Trophoblast cell (in vitro differentiated cells and primary cell): Measurements from ENCODE around the gene FAAP24.
"Not testable (repeated sequence)": the region's sequence is repeated elsewhere in the genome, so short reads cannot be mapped to it uniquely, and the experiment has no call there.

ENCODE experiments used
- DNase-seq, 2 donors: peaks; one replicate each; pipeline ENCODE4 v3.0.0-alpha.2; 2016
- H2AFZ ChIP-seq: 2 replicates; pipeline ENCODE4 v1.6.1; 2013; ENCODE audit warnings: low read length, moderate library complexity, mild to moderate bottlenecking; ENCODE audit not compliant: insufficient read depth, poor library complexity
- H2AK5ac ChIP-seq: 2 replicates; pipeline ENCODE4 v1.6.1; 2013; ENCODE audit warnings: mild to moderate bottlenecking, low read length
- H2BK120ac ChIP-seq: 2 replicates; pipeline ENCODE4 v1.6.1; 2013; ENCODE audit warnings: low read length, mild to moderate bottlenecking, moderate library complexity; ENCODE audit not compliant: insufficient read depth, poor library complexity
- H2BK12ac ChIP-seq: 2 replicates; pipeline ENCODE4 v1.6.1; 2013; ENCODE audit warnings: mild to moderate bottlenecking, low read length, moderate library complexity
- H2BK5ac ChIP-seq: 2 replicates; pipeline ENCODE4 v1.6.1; 2013; ENCODE audit warnings: low read length, low read depth, moderate library complexity, mild to moderate bottlenecking; ENCODE audit not compliant: poor library complexity
- H3K14ac ChIP-seq: 2 replicates; pipeline ENCODE4 v1.6.1; 2013; ENCODE audit warnings: mild to moderate bottlenecking, low read length
- H3K18ac ChIP-seq: 2 replicates; pipeline ENCODE4 v1.6.1; 2013; ENCODE audit warnings: mild to moderate bottlenecking, low read length
- H3K23ac ChIP-seq: 2 replicates; pipeline ENCODE4 v1.6.1; 2013; ENCODE audit warnings: low read length
- H3K27ac ChIP-seq: 2 replicates; pipeline ENCODE4 v1.5.1; 2013; ENCODE audit warnings: low read depth, mild to moderate bottlenecking, inconsistent platforms, low read length, moderate library complexity
- H3K27me3 ChIP-seq: 2 replicates; pipeline ENCODE4 v1.6.1; 2013; ENCODE audit warnings: inconsistent platforms, mild to moderate bottlenecking, low read length, moderate library complexity; ENCODE audit not compliant: insufficient read depth
- H3K36me3 ChIP-seq, 2 experiments: 1 replicate in 1 of 2; 2 replicates in 1 of 2; pipeline ENCODE4 v1.6.1; 2013; ENCODE audit warnings: low read length in 2 of 2, mild to moderate bottlenecking in 2 of 2, moderate library complexity in 1 of 2; ENCODE audit not compliant: insufficient read depth in 2 of 2, control insufficient read depth in 1 of 2
- H3K4ac ChIP-seq: 2 replicates; pipeline ENCODE4 v1.6.1; 2013; ENCODE audit warnings: low read depth, mild to moderate bottlenecking, low read length, moderate library complexity
- H3K4me1 ChIP-seq, 2 experiments: 1 replicate in 1 of 2; 2 replicates in 1 of 2; pipeline ENCODE4 v1.6.1; 2013; ENCODE audit warnings: low read length in 2 of 2, mild to moderate bottlenecking in 2 of 2, moderate library complexity in 1 of 2; ENCODE audit not compliant: insufficient read depth in 2 of 2, control insufficient read depth in 1 of 2
- H3K4me2 ChIP-seq: 2 replicates; pipeline ENCODE4 v1.6.1; 2013; ENCODE audit warnings: inconsistent platforms, mild to moderate bottlenecking, low read length, moderate library complexity
- H3K4me3 ChIP-seq: 2 replicates; pipeline ENCODE4 v1.5.1; 2013; ENCODE audit warnings: mild to moderate bottlenecking, low read depth, low read length, inconsistent platforms
- H3K79me1 ChIP-seq: one replicate; pipeline ENCODE4 v1.6.1; 2013; ENCODE audit warnings: low read length
- H3K79me2 ChIP-seq: 2 replicates; pipeline ENCODE4 v1.6.1; 2013; ENCODE audit warnings: low read length, mild to moderate bottlenecking; ENCODE audit not compliant: control insufficient read depth, insufficient read depth, poor library complexity
- H3K9ac ChIP-seq: 2 replicates; pipeline ENCODE4 v1.6.1; 2013; ENCODE audit warnings: mild to moderate bottlenecking, low read length
- H3K9me3 ChIP-seq: 2 replicates; pipeline ENCODE4 v1.6.1; 2013; ENCODE audit warnings: low read depth, mild to moderate bottlenecking, control low read depth, inconsistent platforms, low read length; ENCODE audit not compliant: insufficient read depth
- H4K12ac ChIP-seq: 2 replicates; pipeline ENCODE4 v1.6.1; 2013; ENCODE audit warnings: low read depth, mild to moderate bottlenecking, low read length, moderate library complexity
- H4K8ac ChIP-seq: 2 replicates; pipeline ENCODE4 v1.6.1; 2013; ENCODE audit warnings: low read depth, mild to moderate bottlenecking, low read length, moderate library complexity
- H4K91ac ChIP-seq: one replicate; pipeline ENCODE4 v1.6.1; 2013; ENCODE audit warnings: low read depth, mild to moderate bottlenecking, low read length, moderate library complexity
- WGBS: extraction: QIAGEN DNeasy Blood & Tissue Kit; methylation state at CpG from one replicate; pipeline ENCODE4 v1.1.7; 2013; ENCODE audit warnings: missing lambda C conversion rate; ENCODE audit not compliant: insufficient read length, insufficient coverage; ENCODE audit errors: extremely low coverage; 5-methylcytosine and 5-hydroxymethylcytosine counted together

The FAAP24 gene

DNA sequence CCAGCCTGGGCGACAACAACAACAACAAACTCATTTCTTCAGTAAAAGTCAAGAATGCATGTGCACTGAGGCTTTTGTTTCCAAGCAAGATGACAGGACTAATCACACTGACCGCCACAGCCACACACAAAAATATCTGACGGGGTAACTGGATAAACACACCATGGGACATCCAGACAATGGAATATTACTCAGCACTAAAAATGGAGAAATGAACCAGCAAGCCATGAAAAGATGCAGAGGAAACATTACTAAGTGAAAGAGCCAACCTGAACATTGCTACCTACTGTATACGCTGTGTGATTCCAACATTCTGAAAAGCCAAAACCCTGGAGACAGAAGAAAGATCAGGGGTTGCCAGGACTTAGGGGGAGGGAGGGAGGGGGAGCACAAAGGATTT lies 36.7 kb downstream of the FAAP24 start:
- Histone ChIP-seq H4K8ac (no peak overlapping the region), H3K9ac (no peak overlapping the region), H3K18ac (no peak overlapping the region), H2AK5ac (no peak overlapping the region), H3K79me2 (no peaks in the 10 kb centered on the region), H3K36me3 (peaks cover 0 to 3% of the 10 kb centered on the region in 2 experiments), H4K12ac (no peak overlapping the region), H2BK120ac (no peak overlapping the region), H3K4me1 (peaks cover 5 to 8% of the 10 kb centered on the region in 2 experiments), H3K27me3 (no peaks in the 10 kb centered on the region), H3K4me2 (no peak overlapping the region), H3K9me3 (no peaks in the 10 kb centered on the region), H3K14ac (no peak overlapping the region), H3K27ac (no peak overlapping the region), H2BK12ac (no peak overlapping the region), H3K23ac (no peak overlapping the region), H4K91ac (no peak overlapping the region), H3K4ac (no peak overlapping the region), H3K4me3 (no peak overlapping the region), H2AFZ (no peak overlapping the region), H2BK5ac (no peak overlapping the region), H3K79me1 (no peaks in the 10 kb centered on the region)
- DNase-seq: no peak
- WGBS: no CpG with 5 or more reads among the region's 4 CpGs

DNA sequence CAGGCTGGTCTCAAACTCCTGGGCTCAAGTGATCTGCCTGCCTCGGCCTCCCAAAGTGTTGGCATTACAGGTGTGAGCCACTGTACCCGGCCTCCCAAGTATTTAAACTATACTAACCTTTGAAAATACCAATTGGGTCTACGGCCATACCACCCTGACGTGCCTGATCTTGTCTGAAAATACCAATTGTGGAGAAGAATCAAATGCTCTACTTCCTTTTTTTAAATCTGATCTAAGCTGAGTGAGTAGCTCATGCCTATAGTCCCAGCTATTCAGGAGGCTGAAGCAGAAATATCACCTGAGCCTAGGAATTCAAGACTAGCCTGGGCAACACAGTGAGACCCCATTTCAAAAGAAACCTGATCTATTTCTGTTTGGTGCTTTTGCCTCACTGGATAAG lies 38.8 kb downstream of the FAAP24 start:
- H4K91ac ChIP-seq, H3K9me3 ChIP-seq, H3K9ac ChIP-seq, H3K36me3 ChIP-seq, H4K8ac ChIP-seq, H3K4me2 ChIP-seq, H2BK120ac ChIP-seq, H2BK5ac ChIP-seq, H3K18ac ChIP-seq, H3K4ac ChIP-seq, H2AFZ ChIP-seq, H3K27ac ChIP-seq, H3K14ac ChIP-seq, H3K79me1 ChIP-seq, H2AK5ac ChIP-seq, H3K27me3 ChIP-seq, H3K4me3 ChIP-seq, H3K23ac ChIP-seq, H3K4me1 ChIP-seq, H2BK12ac ChIP-seq, H3K79me2 ChIP-seq, H4K12ac ChIP-seq: not testable (repeated sequence)
- peak in 1 of 2 donors; percentile 9 for DNase-seq
- WGBS: no CpG with 5 or more reads among the region's 4 CpGs

DNA sequence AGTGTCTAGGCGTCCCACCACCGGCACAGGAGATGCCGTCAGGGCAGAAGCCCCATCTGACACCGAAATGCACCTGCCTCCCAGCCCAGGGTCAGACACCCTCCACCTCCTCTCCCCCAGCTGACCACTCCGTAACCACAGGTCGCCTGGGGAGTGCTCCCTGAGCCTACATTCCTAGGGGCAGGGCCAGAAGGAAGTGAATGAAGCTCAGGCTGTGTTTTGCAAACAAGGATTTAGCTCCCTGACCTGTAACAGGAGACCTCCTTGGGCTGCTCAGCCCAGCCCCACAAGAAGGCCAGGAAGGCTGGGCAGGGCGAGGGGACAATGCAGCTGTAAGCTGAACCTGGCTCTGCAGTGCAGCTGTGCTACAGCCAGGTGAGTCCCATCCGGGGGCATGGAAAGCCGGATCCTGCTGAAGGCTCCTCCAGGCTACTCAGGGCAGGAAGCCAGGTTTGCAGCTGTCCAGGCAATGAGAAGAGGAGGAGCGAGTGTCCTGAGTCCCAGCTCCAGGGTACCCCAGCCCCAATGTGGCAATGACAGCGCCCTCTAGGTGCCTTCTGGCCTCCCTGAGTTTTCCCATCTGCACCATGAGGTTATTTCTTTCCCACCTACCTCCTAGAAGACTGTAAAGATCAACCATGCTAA lies 50.6 kb downstream of the FAAP24 start:
- peaks cover 4 to 7% of the 10 kb centered on the region in 2 experiments for H3K4me1 ChIP-seq
- H2AFZ ChIP-seq: no peak overlapping the region
- no peak overlapping the region for H3K27ac ChIP-seq
- peak overlapping the region; percentile 20 for H4K8ac ChIP-seq
- peak in 1 of 2 donors; percentile 24 for DNase-seq
- H3K79me1 ChIP-seq: no peaks in the 10 kb centered on the region
- H3K9me3 ChIP-seq: no peaks in the 10 kb centered on the region
- no peak overlapping the region for H2BK12ac ChIP-seq
- no peak overlapping the region for H3K18ac ChIP-seq
- H3K4me2 ChIP-seq: no peak overlapping the region
- no peaks in the 10 kb centered on the region for H3K27me3 ChIP-seq
- WGBS: no CpG with 5 or more reads among the region's 11 CpGs
- H3K79me2 ChIP-seq: no peaks in the 10 kb centered on the region
- H2BK120ac ChIP-seq: no peak overlapping the region
- H4K12ac ChIP-seq: no peak overlapping the region
- no peaks in the 10 kb centered on the region for H3K36me3 ChIP-seq
- no peak overlapping the region for H3K23ac ChIP-seq
- H3K14ac ChIP-seq: no peak overlapping the region
- no peak overlapping the region for H2AK5ac ChIP-seq
- H3K4ac ChIP-seq: no peak overlapping the region
- no peak overlapping the region for H2BK5ac ChIP-seq
- no peak overlapping the region for H4K91ac ChIP-seq
- no peak overlapping the region for H3K4me3 ChIP-seq
- peak overlapping the region; percentile 40 for H3K9ac ChIP-seq

DNA sequence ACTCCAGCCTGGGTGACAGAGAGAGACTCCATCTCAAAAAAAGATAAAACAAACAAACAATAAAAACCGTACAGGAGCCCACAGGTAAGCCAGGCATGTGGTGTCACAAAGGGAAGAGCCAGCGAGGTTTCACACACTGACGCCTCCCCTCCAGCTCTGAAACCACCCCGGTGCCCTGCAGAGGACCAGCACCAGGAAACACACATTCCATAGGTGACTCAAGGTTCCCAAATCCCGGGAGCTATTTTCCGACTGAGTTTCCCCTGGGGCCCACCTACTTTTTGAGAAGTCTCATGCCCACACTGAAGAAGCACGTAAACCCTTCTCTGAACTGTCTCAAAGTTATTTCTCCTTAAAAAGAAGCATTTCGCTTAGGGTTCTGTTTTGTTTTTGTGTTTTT lies 52.4 kb downstream of the FAAP24 start:
- Histone ChIP-seq H3K79me2 (no peaks in the 10 kb centered on the region), H3K14ac (no peak overlapping the region), H2AFZ (no peak overlapping the region), H2BK5ac (no peak overlapping the region), H3K27ac (no peak overlapping the region), H3K4me3 (no peak overlapping the region), H3K27me3 (no peaks in the 10 kb centered on the region), H3K23ac (no peak overlapping the region), H3K9me3 (no peaks in the 10 kb centered on the region), H4K8ac (no peak overlapping the region), H3K9ac (no peak overlapping the region), H3K4ac (no peak overlapping the region), H2AK5ac (no peak overlapping the region), H3K4me1 (peaks cover 4 to 7% of the 10 kb centered on the region in 2 experiments), H3K4me2 (no peak overlapping the region), H4K91ac (no peak overlapping the region), H3K18ac (no peak overlapping the region), H3K79me1 (no peaks in the 10 kb centered on the region), H2BK12ac (no peak overlapping the region), H2BK120ac (no peak overlapping the region), H3K36me3 (no peaks in the 10 kb centered on the region), H4K12ac (no peak overlapping the region)
- peak; percentile 94 to 97 for DNase-seq
- no CpG with 5 or more reads among the region's 8 CpGs for WGBS
